ENCODE data around the gene TSPAN5.

DNA sequence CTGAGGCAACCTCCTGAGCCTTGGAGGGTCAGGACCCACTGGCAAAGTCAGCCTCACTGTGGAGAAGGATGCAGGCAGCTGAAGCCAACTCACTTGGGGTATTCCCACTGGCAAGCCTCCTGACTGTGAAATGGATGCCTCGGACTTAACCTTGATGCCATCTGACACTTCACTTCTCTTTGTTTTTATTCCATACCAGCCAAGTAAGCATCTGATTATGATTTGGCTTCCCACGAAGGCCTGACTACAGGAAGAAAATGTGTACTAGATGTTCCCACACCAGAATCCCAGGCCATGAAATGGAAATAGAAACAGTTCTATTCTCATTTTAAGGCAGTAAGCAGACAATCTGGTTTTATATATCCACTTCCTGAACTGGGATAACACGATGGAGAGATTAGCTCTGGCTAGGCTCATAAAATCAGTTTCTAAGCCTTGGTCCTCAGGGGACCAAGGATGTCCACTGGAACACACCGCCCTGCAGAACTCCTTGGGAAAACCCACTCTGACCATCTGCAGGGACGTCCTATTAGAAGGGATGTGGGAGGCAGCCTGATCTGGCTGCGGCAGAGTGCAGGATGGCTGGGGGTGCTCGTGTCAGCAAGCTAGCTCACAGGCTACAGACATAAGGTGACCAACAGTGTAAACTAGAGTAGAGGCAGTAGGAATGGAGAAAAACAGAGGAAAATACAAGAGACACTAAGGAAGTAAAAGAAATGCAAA is 89.3 kb downstream of the TSPAN5 start:
- TF ChIP-seq, protein P1, sequence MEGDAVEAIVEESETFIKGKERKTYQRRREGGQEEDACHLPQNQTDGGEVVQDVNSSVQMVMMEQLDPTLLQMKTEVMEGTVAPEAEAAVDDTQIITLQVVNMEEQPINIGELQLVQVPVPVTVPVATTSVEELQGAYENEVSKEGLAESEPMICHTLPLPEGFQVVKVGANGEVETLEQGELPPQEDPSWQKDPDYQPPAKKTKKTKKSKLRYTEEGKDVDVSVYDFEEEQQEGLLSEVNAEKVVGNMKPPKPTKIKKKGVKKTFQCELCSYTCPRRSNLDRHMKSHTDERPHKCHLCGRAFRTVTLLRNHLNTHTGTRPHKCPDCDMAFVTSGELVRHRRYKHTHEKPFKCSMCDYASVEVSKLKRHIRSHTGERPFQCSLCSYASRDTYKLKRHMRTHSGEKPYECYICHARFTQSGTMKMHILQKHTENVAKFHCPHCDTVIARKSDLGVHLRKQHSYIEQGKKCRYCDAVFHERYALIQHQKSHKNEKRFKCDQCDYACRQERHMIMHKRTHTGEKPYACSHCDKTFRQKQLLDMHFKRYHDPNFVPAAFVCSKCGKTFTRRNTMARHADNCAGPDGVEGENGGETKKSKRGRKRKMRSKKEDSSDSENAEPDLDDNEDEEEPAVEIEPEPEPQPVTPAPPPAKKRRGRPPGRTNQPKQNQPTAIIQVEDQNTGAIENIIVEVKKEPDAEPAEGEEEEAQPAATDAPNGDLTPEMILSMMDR (conservative IDR thresholded peaks at IDR 0.05), result no peak
- TF ChIP-seq EZH2 (IDR thresholded peaks at IDR 0.05; ENCODE audit: low read depth), result no peak
